ENCODE measurements around the gene TRAK1.

- TF ChIP-seq, protein P1, sequence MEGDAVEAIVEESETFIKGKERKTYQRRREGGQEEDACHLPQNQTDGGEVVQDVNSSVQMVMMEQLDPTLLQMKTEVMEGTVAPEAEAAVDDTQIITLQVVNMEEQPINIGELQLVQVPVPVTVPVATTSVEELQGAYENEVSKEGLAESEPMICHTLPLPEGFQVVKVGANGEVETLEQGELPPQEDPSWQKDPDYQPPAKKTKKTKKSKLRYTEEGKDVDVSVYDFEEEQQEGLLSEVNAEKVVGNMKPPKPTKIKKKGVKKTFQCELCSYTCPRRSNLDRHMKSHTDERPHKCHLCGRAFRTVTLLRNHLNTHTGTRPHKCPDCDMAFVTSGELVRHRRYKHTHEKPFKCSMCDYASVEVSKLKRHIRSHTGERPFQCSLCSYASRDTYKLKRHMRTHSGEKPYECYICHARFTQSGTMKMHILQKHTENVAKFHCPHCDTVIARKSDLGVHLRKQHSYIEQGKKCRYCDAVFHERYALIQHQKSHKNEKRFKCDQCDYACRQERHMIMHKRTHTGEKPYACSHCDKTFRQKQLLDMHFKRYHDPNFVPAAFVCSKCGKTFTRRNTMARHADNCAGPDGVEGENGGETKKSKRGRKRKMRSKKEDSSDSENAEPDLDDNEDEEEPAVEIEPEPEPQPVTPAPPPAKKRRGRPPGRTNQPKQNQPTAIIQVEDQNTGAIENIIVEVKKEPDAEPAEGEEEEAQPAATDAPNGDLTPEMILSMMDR (IDR thresholded peaks at IDR 0.05; ENCODE audit: poor library complexity): no peak
- TF ChIP-seq EZH2 (IDR thresholded peaks at IDR 0.05; ENCODE audit: borderline replicate concordance): no peak
Measured at GRCh38 chr3:42149532-42149931, 58.4 kb downstream of the TRAK1 start.
